GM23338 (cell line): ENCODE data around the gene EGFL7. TPM values are rescaled to one million over a fixed set of nuclear protein-coding genes. Genes with fewer than 3 reads are reported as not detected.

Experiments used
- ATAC-seq: fragments of 200-7000 bp; cut with Tn5 transposase; 3 replicates; pipeline ENCODE4 v1.9.1; 2020
- DNase-seq: peaks from one replicate; pipeline ENCODE4 v3.0.0-alpha.2; 2015; ENCODE audit warnings: low spot score
- H2AFZ ChIP-seq: fragments of 200-600 bp; sonication (generic); 2 replicates; pipeline ENCODE4 v1.8.0; 2016; ENCODE audit warnings: antibody characterized with exemption, mild to moderate bottlenecking, moderate library complexity
- H3F3A ChIP-seq: fragments of 200-600 bp; sonication (generic); replicated peaks from 2 replicates; pipeline ENCODE4 v1.8.0; 2017; ENCODE audit warnings: antibody characterized with exemption, mixed run types, low read depth
- H3K27ac ChIP-seq: fragments of 200-600 bp; sonication (generic); 2 replicates; pipeline ENCODE4 v1.6.1; 2016; ENCODE audit warnings: low read depth
- H3K27me3 ChIP-seq: fragments of 200-600 bp; sonication (generic); 2 replicates; pipeline ENCODE4 v1.8.0; 2016; ENCODE audit warnings: mild to moderate bottlenecking, mixed run types, moderate library complexity; ENCODE audit not compliant: insufficient read depth
- H3K36me3 ChIP-seq: fragments of 200-600 bp; sonication (generic); 2 replicates; pipeline ENCODE4 v1.8.0; 2016; ENCODE audit warnings: mild to moderate bottlenecking; ENCODE audit not compliant: insufficient read depth
- H3K4me1 ChIP-seq: fragments of 200-600 bp; sonication (generic); 2 replicates; pipeline ENCODE4 v1.8.0; 2016; ENCODE audit warnings: mild to moderate bottlenecking, moderate library complexity; ENCODE audit not compliant: insufficient read depth
- H3K4me2 ChIP-seq: fragments of 200-600 bp; sonication (generic); 2 replicates; pipeline ENCODE4 v1.7.1; 2017; ENCODE audit warnings: mixed run types
- H3K4me3 ChIP-seq: fragments of 200-600 bp; sonication (generic); 2 replicates; pipeline ENCODE4 v1.6.1; 2016; ENCODE audit warnings: mixed run types
- H3K79me2 ChIP-seq: fragments of 200-600 bp; sonication (generic); replicated peaks from 2 replicates; pipeline ENCODE4 v1.8.0; 2017; ENCODE audit warnings: mild to moderate bottlenecking; ENCODE audit not compliant: insufficient read depth
- H3K9me2 ChIP-seq: fragments of 200-600 bp; sonication (generic); 2 replicates; pipeline ENCODE4 v1.8.0; 2017; ENCODE audit not compliant: insufficient read depth
- H4K20me1 ChIP-seq: fragments of 200-600 bp; sonication (generic); replicated peaks from 2 replicates; pipeline ENCODE4 v1.8.0; 2017; ENCODE audit warnings: mild to moderate bottlenecking; ENCODE audit not compliant: insufficient read depth
- H3K27ac Mint-ChIP-seq: 2 replicates; pipeline ENCODE4 v1.8.0; 2020; ENCODE audit warnings: inconsistent platforms, mild to moderate bottlenecking, moderate library complexity, mixed read lengths
- H3K27me3 Mint-ChIP-seq: 3 replicates; pipeline ENCODE4 v1.8.0; 2022; ENCODE audit warnings: low read depth, mild to moderate bottlenecking, moderate library complexity, mixed read lengths, inconsistent platforms; ENCODE audit not compliant: insufficient read depth, poor library complexity
- H3K36me3 Mint-ChIP-seq: 3 replicates; pipeline ENCODE4 v1.8.0; 2021; ENCODE audit warnings: low read depth, mild to moderate bottlenecking, inconsistent platforms, moderate library complexity, mixed read lengths
- H3K4me1 Mint-ChIP-seq: 3 replicates; pipeline ENCODE4 v1.8.0; 2020; ENCODE audit warnings: mild to moderate bottlenecking, inconsistent platforms, mixed read lengths
- H3K4me3 Mint-ChIP-seq: 3 replicates; pipeline ENCODE4 v1.8.0; 2021; ENCODE audit warnings: moderate library complexity, mild to moderate bottlenecking, inconsistent platforms, mixed read lengths
- H3K9me3 Mint-ChIP-seq: 3 replicates; pipeline ENCODE4 v1.8.0; 2020; ENCODE audit warnings: moderate library complexity, mild to moderate bottlenecking, inconsistent platforms, mixed read lengths
- CREB1 ChIP-seq: fragments of 250-450 bp; sonication (Bioruptor Pico); IDR thresholded peaks from 2 replicates; pipeline ENCODE4 v1.5.0; 2020; ENCODE audit warnings: low read depth, mild to moderate bottlenecking, moderate library complexity
- EZH2 ChIP-seq: fragments of 200-600 bp; sonication (generic); IDR thresholded peaks from one replicate; pipeline ENCODE4 v1.8.0; 2017; ENCODE audit warnings: antibody characterized with exemption, mild to moderate bottlenecking, low read depth; ENCODE audit not compliant: unreplicated experiment
- polyA plus RNA-seq: library from polyadenylated mRNA; unstranded; fragments of >200 nt; fragmentation: Nextera tagmentation; extraction: Ambion mirVana; gene quantifications from 2 replicates; pipeline ENCODE4 v1.2.1, GENCODE V29; 2016
- total RNA-seq: library from RNA; depleted of rRNA; stranded (reverse); fragments of >200 nt; shearing (Covaris generic); gene quantifications from 2 replicates; pipeline ENCODE4 v1.2.3, GENCODE V29; 2014
- TF ChIP-seq, protein P1 (sequence below): fragments of 250-450 bp; sonication (Bioruptor Pico); IDR thresholded peaks from 2 replicates; pipeline ENCODE4 v1.5.0; 2020; ENCODE audit warnings: mild to moderate bottlenecking, moderate library complexity

Gene EGFL7
- total and polyA plus RNA-seq, 2 experiments from 2014 or later = 44.4 to 60.8 TPM

DNA sequence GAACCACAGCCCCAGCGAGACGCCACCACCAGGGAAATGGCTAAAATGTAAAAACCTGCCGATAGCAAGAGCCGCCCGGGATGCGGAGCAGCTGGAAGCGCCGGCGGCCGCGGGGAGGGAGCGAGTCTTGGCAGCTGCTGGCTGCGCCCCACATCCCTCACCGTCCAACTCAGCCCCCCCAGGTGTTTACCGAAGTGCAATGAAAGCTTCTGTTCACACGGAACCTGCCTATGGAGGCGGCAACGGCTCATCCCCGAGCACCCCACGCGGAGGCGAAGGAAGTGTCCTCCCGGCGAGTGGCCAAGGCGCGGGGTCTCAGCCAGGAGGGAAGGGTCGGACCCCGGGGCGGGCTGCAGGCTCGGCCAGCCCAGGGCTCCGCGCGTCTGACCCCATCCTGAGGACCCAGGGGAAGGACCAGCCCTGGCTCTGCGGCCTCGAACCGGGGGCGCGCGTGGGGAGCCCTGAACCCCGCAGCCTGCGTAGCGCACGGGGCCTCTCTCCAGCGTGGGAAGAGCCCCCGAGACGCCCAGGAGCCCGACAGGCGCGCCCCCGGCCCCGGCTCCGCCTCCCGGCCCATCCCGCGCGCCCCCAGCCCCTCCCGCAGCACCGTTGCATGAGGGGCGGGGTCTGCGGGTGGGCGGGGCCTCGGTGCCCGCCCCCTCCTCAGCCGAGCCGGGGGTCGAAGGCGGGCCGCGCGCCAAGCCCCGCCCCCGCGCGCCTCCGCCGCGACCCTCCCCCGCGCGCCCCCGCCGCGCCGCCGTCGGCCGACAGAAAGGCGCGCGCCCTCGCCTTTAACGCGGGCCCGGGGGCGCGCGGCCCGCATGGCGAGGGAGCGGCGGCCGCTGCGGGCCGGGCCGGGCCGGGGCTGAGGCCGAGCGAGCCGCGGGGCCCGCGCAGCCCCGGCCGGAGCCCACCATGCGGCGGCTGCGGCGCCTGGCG, 49.3 kb downstream of the EGFL7 start, which contains the start of gene DIPK1B (continued):
- TF ChIP-seq, protein P1, sequence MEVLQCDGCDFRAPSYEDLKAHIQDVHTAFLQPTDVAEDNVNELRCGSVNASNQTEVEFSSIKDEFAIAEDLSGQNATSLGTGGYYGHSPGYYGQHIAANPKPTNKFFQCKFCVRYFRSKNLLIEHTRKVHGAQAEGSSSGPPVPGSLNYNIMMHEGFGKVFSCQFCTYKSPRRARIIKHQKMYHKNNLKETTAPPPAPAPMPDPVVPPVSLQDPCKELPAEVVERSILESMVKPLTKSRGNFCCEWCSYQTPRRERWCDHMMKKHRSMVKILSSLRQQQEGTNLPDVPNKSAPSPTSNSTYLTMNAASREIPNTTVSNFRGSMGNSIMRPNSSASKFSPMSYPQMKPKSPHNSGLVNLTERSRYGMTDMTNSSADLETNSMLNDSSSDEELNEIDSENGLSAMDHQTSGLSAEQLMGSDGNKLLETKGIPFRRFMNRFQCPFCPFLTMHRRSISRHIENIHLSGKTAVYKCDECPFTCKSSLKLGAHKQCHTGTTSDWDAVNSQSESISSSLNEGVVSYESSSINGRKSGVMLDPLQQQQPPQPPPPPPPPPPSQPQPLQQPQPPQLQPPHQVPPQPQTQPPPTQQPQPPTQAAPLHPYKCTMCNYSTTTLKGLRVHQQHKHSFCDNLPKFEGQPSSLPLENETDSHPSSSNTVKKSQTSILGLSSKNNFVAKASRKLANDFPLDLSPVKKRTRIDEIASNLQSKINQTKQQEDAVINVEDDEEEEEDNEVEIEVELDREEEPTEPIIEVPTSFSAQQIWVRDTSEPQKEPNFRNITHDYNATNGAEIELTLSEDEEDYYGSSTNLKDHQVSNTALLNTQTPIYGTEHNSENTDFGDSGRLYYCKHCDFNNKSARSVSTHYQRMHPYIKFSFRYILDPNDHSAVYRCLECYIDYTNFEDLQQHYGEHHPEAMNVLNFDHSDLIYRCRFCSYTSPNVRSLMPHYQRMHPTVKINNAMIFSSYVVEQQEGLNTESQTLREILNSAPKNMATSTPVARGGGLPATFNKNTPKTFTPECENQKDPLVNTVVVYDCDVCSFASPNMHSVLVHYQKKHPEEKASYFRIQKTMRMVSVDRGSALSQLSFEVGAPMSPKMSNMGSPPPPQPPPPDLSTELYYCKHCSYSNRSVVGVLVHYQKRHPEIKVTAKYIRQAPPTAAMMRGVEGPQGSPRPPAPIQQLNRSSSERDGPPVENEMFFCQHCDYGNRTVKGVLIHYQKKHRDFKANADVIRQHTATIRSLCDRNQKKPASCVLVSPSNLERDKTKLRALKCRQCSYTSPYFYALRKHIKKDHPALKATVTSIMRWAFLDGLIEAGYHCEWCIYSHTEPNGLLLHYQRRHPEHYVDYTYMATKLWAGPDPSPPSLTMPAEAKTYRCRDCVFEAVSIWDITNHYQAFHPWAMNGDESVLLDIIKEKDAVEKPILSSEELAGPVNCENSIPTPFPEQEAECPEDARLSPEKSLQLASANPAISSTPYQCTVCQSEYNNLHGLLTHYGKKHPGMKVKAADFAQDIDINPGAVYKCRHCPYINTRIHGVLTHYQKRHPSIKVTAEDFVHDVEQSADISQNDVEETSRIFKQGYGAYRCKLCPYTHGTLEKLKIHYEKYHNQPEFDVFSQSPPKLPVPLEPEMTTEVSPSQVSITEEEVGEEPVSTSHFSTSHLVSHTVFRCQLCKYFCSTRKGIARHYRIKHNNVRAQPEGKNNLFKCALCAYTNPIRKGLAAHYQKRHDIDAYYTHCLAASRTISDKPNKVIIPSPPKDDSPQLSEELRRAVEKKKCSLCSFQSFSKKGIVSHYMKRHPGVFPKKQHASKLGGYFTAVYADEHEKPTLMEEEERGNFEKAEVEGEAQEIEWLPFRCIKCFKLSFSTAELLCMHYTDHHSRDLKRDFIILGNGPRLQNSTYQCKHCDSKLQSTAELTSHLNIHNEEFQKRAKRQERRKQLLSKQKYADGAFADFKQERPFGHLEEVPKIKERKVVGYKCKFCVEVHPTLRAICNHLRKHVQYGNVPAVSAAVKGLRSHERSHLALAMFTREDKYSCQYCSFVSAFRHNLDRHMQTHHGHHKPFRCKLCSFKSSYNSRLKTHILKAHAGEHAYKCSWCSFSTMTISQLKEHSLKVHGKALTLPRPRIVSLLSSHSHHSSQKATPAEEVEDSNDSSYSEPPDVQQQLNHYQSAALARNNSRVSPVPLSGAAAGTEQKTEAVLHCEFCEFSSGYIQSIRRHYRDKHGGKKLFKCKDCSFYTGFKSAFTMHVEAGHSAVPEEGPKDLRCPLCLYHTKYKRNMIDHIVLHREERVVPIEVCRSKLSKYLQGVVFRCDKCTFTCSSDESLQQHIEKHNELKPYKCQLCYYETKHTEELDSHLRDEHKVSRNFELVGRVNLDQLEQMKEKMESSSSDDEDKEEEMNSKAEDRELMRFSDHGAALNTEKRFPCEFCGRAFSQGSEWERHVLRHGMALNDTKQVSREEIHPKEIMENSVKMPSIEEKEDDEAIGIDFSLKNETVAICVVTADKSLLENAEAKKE (CRISPR knock-in tag) = no peak

DNA sequence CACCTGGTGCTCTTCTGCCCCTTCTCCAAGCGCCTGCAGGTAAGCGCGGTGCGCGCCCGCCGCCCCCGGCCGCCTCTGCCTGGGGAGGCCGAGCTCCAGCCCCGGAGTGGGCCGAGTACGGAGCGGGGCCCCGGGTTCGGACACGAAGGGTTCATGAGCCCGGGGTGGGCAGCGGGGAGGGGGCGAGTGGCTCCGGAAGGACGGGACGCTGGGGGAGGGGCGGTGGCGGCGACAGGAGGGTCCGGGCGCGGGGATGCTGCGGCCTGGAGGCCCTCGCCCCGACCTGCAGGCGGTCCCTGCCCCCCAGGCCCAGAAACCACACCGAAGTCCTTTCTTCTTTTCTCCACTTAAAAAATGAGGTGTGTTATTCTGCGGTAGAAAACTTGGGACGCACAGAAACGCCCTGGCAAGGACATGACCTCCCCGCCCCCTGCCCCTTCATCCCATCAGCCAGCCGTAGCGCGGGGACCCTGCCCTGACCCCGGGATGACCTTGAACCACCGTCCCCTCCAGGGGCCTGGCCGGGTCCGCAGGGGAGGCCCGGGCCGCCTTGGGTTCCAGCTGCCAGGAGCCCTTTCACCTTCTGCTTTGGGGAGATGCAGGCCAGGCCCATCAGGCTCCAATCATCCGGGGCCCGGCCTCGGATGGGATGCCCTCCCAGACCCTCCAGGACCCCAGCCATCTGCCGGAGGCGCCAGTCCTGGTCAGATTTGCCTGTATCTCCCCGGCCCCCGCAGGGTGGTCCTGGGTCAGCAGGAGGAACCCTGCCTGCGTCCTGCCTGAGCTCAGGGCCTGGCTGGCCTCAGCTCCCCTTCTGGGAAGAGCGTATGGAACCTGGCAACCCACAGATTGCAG, 50.2 kb downstream of the EGFL7 start:
- peaks cover 10% of the 10 kb centered on the region; the same call in 1 of the 2 replicates for H3K79me2 ChIP-seq
- ATAC-seq (peak; percentile 6), DNase-seq (no peak)
- H3F3A ChIP-seq = 0 out of 2 replicates have a peak, but pooled peaks cover 7% of the 10 kb centered on the region
- peak overlapping the region; percentile 90 for H3K4me2 ChIP-seq
- Mint-ChIP-seq H3K4me3 (peak overlapping the region; percentile 71), H3K27me3 (peaks cover 20% of the 10 kb centered on the region), H3K27ac (no peak overlapping the region), H3K9me3 (no peaks in the 10 kb centered on the region), H3K36me3 (peaks cover 3% of the 10 kb centered on the region; the same call in 1 of the 3 replicates), H3K4me1 (peaks cover 5% of the 10 kb centered on the region)
- H4K20me1 ChIP-seq = peaks cover 11% of the 10 kb centered on the region
- peaks cover 13% of the 10 kb centered on the region for H3K27me3 ChIP-seq
- no peak overlapping the region for H2AFZ ChIP-seq
- H3K9me2 ChIP-seq = no peaks in the 10 kb centered on the region
- no peak for TF ChIP-seq CREB1 (CRISPR knock-in tag)
- TF ChIP-seq EZH2 = no peak
- H3K27ac ChIP-seq = no peak overlapping the region
- H3K36me3 ChIP-seq = no peaks in the 10 kb centered on the region
- peaks cover 4% of the 10 kb centered on the region; the same call in 1 of the 2 replicates for H3K4me1 ChIP-seq
- peak overlapping the region; percentile 75 for H3K4me3 ChIP-seq
